ENCODE data around the gene THADA. TPM values are rescaled to one million over a fixed set of nuclear protein-coding genes. Genes with fewer than 3 reads are reported as not detected.

The THADA gene
- total RNA-seq, 3 donors from 2014 or later (not counting 1 experiment from before 2014, with no cell fraction given): 34.1 to 35.7 (median 35.3) TPM

GRCh38 chr2:43340066-43340465, 255.8 kb downstream of the THADA start:
- Histone ChIP-seq H3K27ac (ENCODE audit: low read length) (no peak overlapping the region), H3K9me3 (ENCODE audit: control insufficient read depth, insufficient read depth, low read length) (no peaks in the 10 kb centered on the region), H3K4me1 (ENCODE audit: control insufficient read depth, insufficient read depth, low read length) (no peaks in the 10 kb centered on the region), H3K36me3 (ENCODE audit: control insufficient read depth, insufficient read depth, low read length) (peaks cover 4% of the 10 kb centered on the region), H3K4me3 (ENCODE audit: low read length) (no peak overlapping the region), H3K27me3 (ENCODE audit: control insufficient read depth, insufficient read depth, low read length) (no peaks in the 10 kb centered on the region)
- Mint-ChIP-seq H3K27me3 (ENCODE audit: low read depth in 2 of 2) (no peaks in the 10 kb centered on the region), H3K36me3 (no peaks in the 10 kb centered on the region), H3K4me1 (peaks cover 0 to 12% of the 10 kb centered on the region in 2 donors), H3K27ac (no peak overlapping the region), H3K9me3 (no peaks in the 10 kb centered on the region), H3K4me3 (no peak overlapping the region)
- intact Hi-C loops (cut with micrococcal nuclease): no loop called here
- no peak for DNase-seq
- 97% methylated on average over 2 of the region's 2 CpGs for WGBS (ENCODE audit: insufficient coverage)
- no peak for ATAC-seq
- no peak for TF ChIP-seq CTCF (IDR thresholded peaks at IDR 0.05)

- Mint-ChIP-seq H3K27me3 (ENCODE audit: low read depth in 2 of 2) (no peaks in the 10 kb centered on the region), H3K36me3 (no peaks in the 10 kb centered on the region), H3K27ac (peak overlapping the region in 1 of 2 donors; percentile 14), H3K9me3 (no peaks in the 10 kb centered on the region), H3K4me1 (peaks cover 0 to 19% of the 10 kb centered on the region in 2 donors), H3K4me3 (no peak overlapping the region)
- no peak for TF ChIP-seq CTCF (IDR thresholded peaks at IDR 0.05)
- H3K27ac ChIP-seq (ENCODE audit: low read length): no peak overlapping the region
- no peak overlapping the region for H3K4me3 ChIP-seq (ENCODE audit: low read length)
- DNase-seq: no peak
- intact Hi-C loops (cut with micrococcal nuclease): no loop called here
- no peak for ATAC-seq
- H3K36me3 ChIP-seq (ENCODE audit: control insufficient read depth, insufficient read depth, low read length): peaks cover 2% of the 10 kb centered on the region
- no peaks in the 10 kb centered on the region for H3K27me3 ChIP-seq (ENCODE audit: control insufficient read depth, insufficient read depth, low read length)
- 20% methylated on average over 2 of the region's 2 CpGs for whole genome bisulfite sequencing (ENCODE audit: insufficient coverage)
- no peaks in the 10 kb centered on the region for H3K4me1 ChIP-seq (ENCODE audit: control insufficient read depth, insufficient read depth, low read length)
- no peaks in the 10 kb centered on the region for H3K9me3 ChIP-seq (ENCODE audit: control insufficient read depth, insufficient read depth, low read length)
Observed at GRCh38 chr2:43333656-43334144, 262.1 kb downstream of the THADA start.

- DNase-seq (no peak), ATAC-seq (no peak)
- Mint-ChIP-seq H3K9me3 (no peaks in the 10 kb centered on the region), H3K36me3 (no peaks in the 10 kb centered on the region), H3K4me1 (peaks cover 0 to 19% of the 10 kb centered on the region in 2 donors), H3K4me3 (no peak overlapping the region), H3K27ac (peak overlapping the region in 1 of 2 donors; percentile 14), H3K27me3 (ENCODE audit: low read depth in 2 of 2) (no peaks in the 10 kb centered on the region)
- Histone ChIP-seq H3K4me3 (ENCODE audit: low read length) (no peak overlapping the region), H3K27ac (ENCODE audit: low read length) (no peak overlapping the region), H3K27me3 (ENCODE audit: control insufficient read depth, insufficient read depth, low read length) (no peaks in the 10 kb centered on the region), H3K36me3 (ENCODE audit: control insufficient read depth, insufficient read depth, low read length) (peaks cover 2% of the 10 kb centered on the region), H3K4me1 (ENCODE audit: control insufficient read depth, insufficient read depth, low read length) (no peaks in the 10 kb centered on the region), H3K9me3 (ENCODE audit: control insufficient read depth, insufficient read depth, low read length) (no peaks in the 10 kb centered on the region)
- 76% methylated on average over 6 of the region's 6 CpGs for WGBS (ENCODE audit: insufficient coverage)
- no peak for TF ChIP-seq CTCF (IDR thresholded peaks at IDR 0.05)
- intact Hi-C loops (cut with micrococcal nuclease): no loop called here
Observed at GRCh38 chr2:43333101-43333655, 262.7 kb downstream of the THADA start.

GRCh38 chr2:43332653-43333052, 263.2 kb downstream of the THADA start:
- ATAC-seq: no peak
- peaks cover 0 to 19% of the 10 kb centered on the region in 2 donors for H3K4me1 Mint-ChIP-seq
- Histone ChIP-seq H3K36me3 (ENCODE audit: control insufficient read depth, insufficient read depth, low read length) (peaks cover 2% of the 10 kb centered on the region), H3K4me3 (ENCODE audit: low read length) (no peak overlapping the region), H3K9me3 (ENCODE audit: control insufficient read depth, insufficient read depth, low read length) (no peaks in the 10 kb centered on the region), H3K4me1 (ENCODE audit: control insufficient read depth, insufficient read depth, low read length) (no peaks in the 10 kb centered on the region), H3K27me3 (ENCODE audit: control insufficient read depth, insufficient read depth, low read length) (no peaks in the 10 kb centered on the region), H3K27ac (ENCODE audit: low read length) (no peak overlapping the region)
- H3K9me3 Mint-ChIP-seq: no peaks in the 10 kb centered on the region
- H3K27me3 Mint-ChIP-seq (ENCODE audit: low read depth in 2 of 2): no peaks in the 10 kb centered on the region
- WGBS (ENCODE audit: insufficient coverage): 89% methylated on average over 5 of the region's 5 CpGs
- H3K36me3 Mint-ChIP-seq: no peaks in the 10 kb centered on the region
- intact Hi-C loops (cut with micrococcal nuclease): no loop called here
- TF ChIP-seq CTCF (IDR thresholded peaks at IDR 0.05): no peak
- no peak overlapping the region for H3K27ac Mint-ChIP-seq
- H3K4me3 Mint-ChIP-seq: no peak overlapping the region
- no peak for DNase-seq

All from natural killer cell (primary cell).